Gastrocnemius medialis (tissue), 4 donors: ENCODE results near the gene CRYL1.

ENCODE experiments used
- POLR2A ChIP-seq, 2 donors: fragments of 450-650 bp; IDR thresholded peaks; one replicate each; pipeline ENCODE4 v1.6.1; 2017; ENCODE audit warnings: antibody characterized with exemption in 2 of 2, mild to moderate bottlenecking in 2 of 2, moderate library complexity in 2 of 2
- TF ChIP-seq, protein P1 (sequence below), 5 experiments: fragments of 450-650 bp in 3 of 5; fragments of 200-600 bp in 2 of 5; sonication (generic) in 2 of 5; IDR thresholded peaks in 4 of 5; conservative IDR thresholded peaks in 1 of 5; 1 replicate in 4 of 5; 2 replicates in 1 of 5; pipeline ENCODE4 v1.5.1; 2016 to 2019; ENCODE audit warnings: antibody characterized with exemption in 5 of 5, mild to moderate bottlenecking in 3 of 5, moderate library complexity in 3 of 5

DNA sequence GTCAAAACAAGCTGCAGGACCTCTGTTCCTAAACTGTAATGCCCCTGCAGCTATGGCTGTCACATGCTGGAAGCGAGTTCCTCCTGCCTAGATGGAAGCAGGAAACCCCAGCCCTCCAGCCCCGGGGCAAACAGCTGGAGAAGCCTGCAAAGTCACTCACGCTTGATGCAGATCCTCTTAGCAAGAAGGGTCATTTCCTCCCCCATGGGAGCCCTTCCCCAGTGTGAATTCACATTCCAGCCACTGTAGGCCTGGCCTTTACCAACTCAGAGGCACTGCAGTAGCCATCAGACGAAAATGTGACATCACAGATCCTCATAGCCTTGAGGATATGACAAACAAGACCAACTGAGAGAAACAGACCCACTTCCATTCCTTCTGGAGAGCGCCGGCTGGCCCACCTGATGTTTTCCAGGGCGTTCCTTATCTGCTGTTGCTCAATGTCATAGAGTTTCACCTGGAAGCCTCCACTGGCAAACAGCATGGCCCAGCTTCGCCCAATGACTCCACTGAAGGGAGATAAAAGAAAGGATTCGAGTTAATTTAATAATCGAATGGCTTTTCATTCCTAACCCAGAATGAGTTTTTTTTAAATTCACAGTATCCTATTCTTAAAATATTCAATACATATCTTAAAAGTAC lies 13.5 kb downstream of the CRYL1 start:
- no peak for TF ChIP-seq POLR2A (IDR thresholded peaks at IDR 0.05)
- TF ChIP-seq, protein P1, sequence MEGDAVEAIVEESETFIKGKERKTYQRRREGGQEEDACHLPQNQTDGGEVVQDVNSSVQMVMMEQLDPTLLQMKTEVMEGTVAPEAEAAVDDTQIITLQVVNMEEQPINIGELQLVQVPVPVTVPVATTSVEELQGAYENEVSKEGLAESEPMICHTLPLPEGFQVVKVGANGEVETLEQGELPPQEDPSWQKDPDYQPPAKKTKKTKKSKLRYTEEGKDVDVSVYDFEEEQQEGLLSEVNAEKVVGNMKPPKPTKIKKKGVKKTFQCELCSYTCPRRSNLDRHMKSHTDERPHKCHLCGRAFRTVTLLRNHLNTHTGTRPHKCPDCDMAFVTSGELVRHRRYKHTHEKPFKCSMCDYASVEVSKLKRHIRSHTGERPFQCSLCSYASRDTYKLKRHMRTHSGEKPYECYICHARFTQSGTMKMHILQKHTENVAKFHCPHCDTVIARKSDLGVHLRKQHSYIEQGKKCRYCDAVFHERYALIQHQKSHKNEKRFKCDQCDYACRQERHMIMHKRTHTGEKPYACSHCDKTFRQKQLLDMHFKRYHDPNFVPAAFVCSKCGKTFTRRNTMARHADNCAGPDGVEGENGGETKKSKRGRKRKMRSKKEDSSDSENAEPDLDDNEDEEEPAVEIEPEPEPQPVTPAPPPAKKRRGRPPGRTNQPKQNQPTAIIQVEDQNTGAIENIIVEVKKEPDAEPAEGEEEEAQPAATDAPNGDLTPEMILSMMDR (IDR thresholded peaks at IDR 0.05 in 4 of 5, conservative IDR thresholded peaks at IDR 0.05 in 1 of 5) = no peak
